Calu3 (cell line): Measurements from ENCODE around the gene GNB1L. TPM values are rescaled to one million over a fixed set of nuclear protein-coding genes. Genes with fewer than 3 reads are reported as not detected.

ENCODE experiments used
- BruUV-seq: library from RNA; stranded (reverse); fragments of 400-500 nt; replicated peaks from 2 replicates; lab custom pipeline; 2021; lab: Mats Ljungman, UMichigan
- CTCF ChIA-PET: fragments of 300-600 bp; sonication (Branson Sonifier 250); formaldehyde crosslinking; loops from one replicate; lab custom pipeline; 2022; ENCODE audit warnings: antibody characterized with exemption; lab: Charles Lee
- DNase-seq: peaks from one replicate; pipeline ENCODE4 v3.0.0; 2022
- H3K27ac Mint-ChIP-seq: one replicate; pipeline ENCODE4 v1.8.0; 2022; ENCODE audit warnings: mixed read lengths; ENCODE audit not compliant: unreplicated experiment
- H3K27me3 Mint-ChIP-seq: one replicate; pipeline ENCODE4 v1.8.0; 2022; ENCODE audit warnings: mixed read lengths; ENCODE audit not compliant: unreplicated experiment
- H3K36me3 Mint-ChIP-seq: one replicate; pipeline ENCODE4 v1.8.0; 2022; ENCODE audit warnings: mild to moderate bottlenecking, moderate library complexity, mixed read lengths; ENCODE audit not compliant: insufficient read depth, unreplicated experiment
- H3K4me1 Mint-ChIP-seq: one replicate; pipeline ENCODE4 v1.8.0; 2022; ENCODE audit warnings: mild to moderate bottlenecking, low read depth, mixed read lengths; ENCODE audit not compliant: unreplicated experiment
- H3K4me3 Mint-ChIP-seq: one replicate; pipeline ENCODE4 v1.8.0; 2022; ENCODE audit warnings: mild to moderate bottlenecking, low read depth, moderate library complexity, mixed read lengths; ENCODE audit not compliant: unreplicated experiment
- H3K9me3 Mint-ChIP-seq: one replicate; pipeline ENCODE4 v1.8.0; 2022; ENCODE audit warnings: low read depth, mixed read lengths; ENCODE audit not compliant: unreplicated experiment
- intact Hi-C: fragments of 100-400 bp; cut with micrococcal nuclease; formaldehyde crosslinking; loops from one replicate; pipeline ENCODE4 v1.10.0; 2022; ENCODE audit not compliant: unreplicated experiment
- total RNA-seq: library from RNA; stranded (reverse); gene quantifications from 2 replicates; pipeline ENCODE4 v1.2.3, GENCODE V29; 2022
- TF ChIP-seq, protein P1 (sequence below): fragments of 200-600 bp; IDR thresholded peaks from one replicate; pipeline ENCODE4 v1.8.0; 2022; ENCODE audit warnings: antibody characterized with exemption; ENCODE audit not compliant: unreplicated experiment

GNB1L gene
- total RNA-seq, 1 experiment from 2014 or later: 13.0 TPM

DNA sequence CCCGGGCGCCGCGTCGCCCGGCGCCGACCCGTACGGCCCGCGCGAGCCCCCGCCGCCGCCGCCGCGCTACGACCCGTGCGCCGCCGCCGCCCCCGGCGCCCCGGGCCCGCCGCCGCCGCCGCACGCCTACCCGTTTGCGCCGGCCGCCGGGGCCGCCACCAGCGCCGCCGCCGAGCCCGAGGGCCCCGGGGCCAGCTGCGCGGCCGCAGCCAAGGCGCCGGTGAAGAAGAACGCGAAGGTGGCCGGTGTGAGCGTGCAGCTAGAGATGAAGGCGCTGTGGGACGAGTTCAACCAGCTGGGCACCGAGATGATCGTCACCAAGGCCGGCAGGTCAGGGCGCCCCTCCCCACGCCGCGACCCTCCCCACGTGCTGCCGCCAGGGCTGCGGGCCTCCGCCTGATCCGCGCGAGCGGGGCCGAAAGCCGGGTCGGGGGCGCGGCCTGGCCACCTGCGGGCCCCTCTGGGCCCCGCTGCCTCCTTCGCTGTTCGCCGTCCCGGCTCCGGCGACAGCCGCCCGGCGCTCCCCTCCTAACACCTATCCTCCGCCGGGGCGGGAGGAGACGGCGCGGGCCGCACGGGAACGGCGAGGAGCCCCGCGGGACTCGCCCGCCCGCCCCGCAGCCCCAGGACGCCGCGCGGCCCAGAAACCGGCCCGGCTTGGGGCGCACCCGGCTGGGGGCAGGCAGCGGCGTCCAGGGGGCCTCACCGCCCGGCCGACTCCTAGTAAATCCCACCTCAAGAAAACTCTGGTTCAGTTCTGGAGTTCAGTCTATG lies 93.5 kb downstream of the GNB1L start:
- no peaks in the 10 kb centered on the region for H3K9me3 Mint-ChIP-seq
- TF ChIP-seq, protein P1, sequence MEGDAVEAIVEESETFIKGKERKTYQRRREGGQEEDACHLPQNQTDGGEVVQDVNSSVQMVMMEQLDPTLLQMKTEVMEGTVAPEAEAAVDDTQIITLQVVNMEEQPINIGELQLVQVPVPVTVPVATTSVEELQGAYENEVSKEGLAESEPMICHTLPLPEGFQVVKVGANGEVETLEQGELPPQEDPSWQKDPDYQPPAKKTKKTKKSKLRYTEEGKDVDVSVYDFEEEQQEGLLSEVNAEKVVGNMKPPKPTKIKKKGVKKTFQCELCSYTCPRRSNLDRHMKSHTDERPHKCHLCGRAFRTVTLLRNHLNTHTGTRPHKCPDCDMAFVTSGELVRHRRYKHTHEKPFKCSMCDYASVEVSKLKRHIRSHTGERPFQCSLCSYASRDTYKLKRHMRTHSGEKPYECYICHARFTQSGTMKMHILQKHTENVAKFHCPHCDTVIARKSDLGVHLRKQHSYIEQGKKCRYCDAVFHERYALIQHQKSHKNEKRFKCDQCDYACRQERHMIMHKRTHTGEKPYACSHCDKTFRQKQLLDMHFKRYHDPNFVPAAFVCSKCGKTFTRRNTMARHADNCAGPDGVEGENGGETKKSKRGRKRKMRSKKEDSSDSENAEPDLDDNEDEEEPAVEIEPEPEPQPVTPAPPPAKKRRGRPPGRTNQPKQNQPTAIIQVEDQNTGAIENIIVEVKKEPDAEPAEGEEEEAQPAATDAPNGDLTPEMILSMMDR: no peak
- CTCF ChIA-PET: no interaction called here
- peaks cover 91% of the 10 kb centered on the region for H3K27me3 Mint-ChIP-seq
- peaks cover 13% of the 10 kb centered on the region for H3K4me1 Mint-ChIP-seq
- H3K4me3 Mint-ChIP-seq: no peak overlapping the region
- intact Hi-C loops: no loop called here
- H3K27ac Mint-ChIP-seq: no peak overlapping the region
- no TSS peak for BruUV-seq
- H3K36me3 Mint-ChIP-seq: peaks cover 4% of the 10 kb centered on the region
- DNase-seq: no peak

DNA sequence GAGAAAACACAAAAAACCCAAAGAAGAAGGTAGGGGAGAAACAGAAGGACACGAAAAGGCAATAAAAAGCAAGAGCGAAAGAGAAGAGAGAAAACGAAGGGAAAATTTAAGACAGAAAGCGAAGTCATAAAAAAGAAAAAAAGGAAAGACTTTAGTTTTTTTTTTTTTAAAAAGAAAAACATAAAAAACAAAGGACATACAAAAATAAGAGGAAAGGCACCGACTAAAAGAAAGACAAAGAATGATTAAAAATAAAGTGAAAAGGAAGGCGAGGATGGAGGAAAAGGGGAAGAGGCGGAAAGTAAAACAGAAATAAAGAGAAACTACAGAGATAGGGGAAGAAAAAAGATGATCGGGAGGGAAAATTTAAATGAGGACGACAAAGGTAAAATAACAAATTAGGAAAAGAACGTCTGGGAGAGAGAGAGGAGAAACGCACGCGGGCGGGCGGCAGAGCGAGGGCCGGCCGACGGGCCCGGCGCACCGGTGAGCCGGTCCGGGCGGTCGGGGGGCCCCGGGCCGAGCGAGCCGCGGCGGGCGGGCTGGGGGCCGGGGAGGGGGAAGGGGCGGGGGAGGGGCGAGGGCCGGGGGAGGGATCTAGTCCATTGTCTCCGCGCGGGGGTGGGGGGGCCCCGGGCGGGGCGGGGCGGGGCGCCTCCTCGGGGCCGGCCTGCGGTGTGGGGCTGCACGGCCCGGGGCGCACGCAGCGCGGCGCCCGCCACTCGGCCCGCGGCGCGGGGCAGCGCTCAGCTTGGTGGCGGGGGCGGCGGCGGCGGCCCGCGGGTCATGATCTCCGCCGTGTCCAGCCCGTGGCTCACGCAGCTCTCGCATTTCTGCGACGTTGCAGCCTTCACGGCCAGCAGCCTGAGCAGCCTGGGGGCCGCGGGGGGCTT lies 94.4 kb downstream of the GNB1L start, which contains the start of gene TBX1:
Gene TBX1 (plus strand): TSS at position 721 of the 893 bp plus-strand sequence. CDS start 66 bp downstream, at position 787.
- Mint-ChIP-seq H3K36me3 (peaks cover 4% of the 10 kb centered on the region), H3K9me3 (no peaks in the 10 kb centered on the region), H3K4me1 (peaks cover 13% of the 10 kb centered on the region), H3K27ac (no peak within 1 kb of the TSS), H3K4me3 (peak within 1 kb of the TSS; percentile 30), H3K27me3 (peaks cover 98% of the 10 kb centered on the region)
- intact Hi-C loops: no loop called here
- no peak for DNase-seq
- TF ChIP-seq, protein P1: no peak
- CTCF ChIA-PET: no interaction called here
- BruUV-seq: no TSS peak

DNA sequence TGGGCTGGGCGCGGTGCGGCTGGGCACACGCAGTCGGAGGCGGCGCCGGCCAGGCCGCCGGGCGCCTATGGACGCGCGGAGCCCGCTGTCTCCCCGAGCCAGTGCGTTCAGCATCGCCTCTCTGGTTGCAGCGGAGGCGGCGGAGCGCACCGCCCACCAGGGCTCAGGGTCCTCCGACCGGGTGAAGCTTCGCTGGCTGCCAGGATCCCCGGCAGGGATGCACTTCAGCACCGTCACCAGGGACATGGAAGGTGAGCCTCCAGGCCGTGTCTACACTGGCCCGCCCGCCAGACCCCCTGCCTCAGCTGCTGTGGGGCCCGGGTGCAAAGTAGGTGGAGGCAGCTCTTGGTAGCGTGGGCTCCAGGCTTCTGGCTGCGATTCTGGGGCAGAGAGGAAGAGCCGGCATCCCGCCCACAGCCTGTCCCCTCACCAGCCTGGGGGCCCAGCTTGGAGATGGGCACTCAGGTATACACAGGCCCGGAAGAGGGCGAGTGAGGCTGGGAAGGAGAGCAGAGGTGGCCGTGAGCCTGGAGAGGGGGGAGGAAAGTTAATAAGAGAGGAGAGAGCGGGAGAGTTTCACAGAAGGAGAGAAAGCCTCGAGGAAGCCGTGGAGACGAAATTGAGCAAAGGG lies 95.1 kb downstream of the GNB1L start:
- no peaks in the 10 kb centered on the region for H3K9me3 Mint-ChIP-seq

More for the DNA sequence above, 95.1 kb downstream of the GNB1L start:
- H3K27ac Mint-ChIP-seq: no peak overlapping the region
- H3K36me3 Mint-ChIP-seq: peaks cover 4% of the 10 kb centered on the region
- intact Hi-C loops: no loop called here
- CTCF ChIA-PET: no interaction called here
- no TSS peak for BruUV-seq
- DNase-seq: no peak
- peaks cover 13% of the 10 kb centered on the region for H3K4me1 Mint-ChIP-seq
- peak overlapping the region; percentile 30 for H3K4me3 Mint-ChIP-seq
- peaks cover 98% of the 10 kb centered on the region for H3K27me3 Mint-ChIP-seq
- TF ChIP-seq, protein P1: no peak
